HCT116 (cell line): ENCODE measurements around the gene SEC24D. TPM values are rescaled to one million over a fixed set of nuclear protein-coding genes. Genes with fewer than 3 reads are reported as not detected.

ENCODE experiments used
- ATAC-seq: fragments of 200-7000 bp; cut with Tn5 transposase; 2 replicates; pipeline ENCODE4 v1.9.1; 2020; ENCODE audit warnings: mild to moderate bottlenecking, moderate library complexity
- BruUV-seq: library from RNA; stranded (reverse); fragments of 400-500 nt; replicated peaks from 2 replicates; lab custom pipeline; 2021; lab: Mats Ljungman, UMichigan
- CTCF ChIA-PET: fragments of 300-600 bp; sonication (Branson Sonifier 250); formaldehyde crosslinking; loops from one replicate; lab custom pipeline; 2021; ENCODE audit warnings: antibody characterized with exemption; lab: Charles Lee
- POLR2A ChIA-PET: fragments of 300-600, 350-600 bp; sonication (Branson Sonifier 250); formaldehyde crosslinking; loops from one replicate; lab custom pipeline; 2021; ENCODE audit warnings: antibody characterized with exemption; lab: Charles Lee
- RAD21 ChIA-PET, 2 experiments: fragments of 300-600 bp; sonication (Branson Sonifier 250); formaldehyde crosslinking; loops; one replicate each; lab custom pipeline; 2023; ENCODE audit warnings: low total read pairs in 2 of 2; ENCODE audit not compliant: uncharacterized antibody in 2 of 2, unreplicated experiment in 2 of 2, low non-redundant PET in 1 of 2; lab: Charles Lee
- DNase-seq: peaks from one replicate; pipeline ENCODE4 v3.0.0-alpha.2; 2010; ENCODE audit warnings: low read depth, low spot score
- H2AFZ ChIP-seq: fragments of 200-600 bp; shearing (Covaris generic), sonication (generic); 2 replicates; pipeline ENCODE4 v1.6.1; 2017; ENCODE audit warnings: low read depth, mixed run types, mixed read lengths, antibody characterized with exemption, low read length; ENCODE audit not compliant: poor library complexity, severe bottlenecking
- H3K27ac ChIP-seq: 2 replicates; pipeline ENCODE4 v1.5.1; 2012; ENCODE audit warnings: low read depth, low read length
- H3K27me3 ChIP-seq: fragments of 200-600 bp; sonication (generic); 2 replicates; pipeline ENCODE4 v1.6.1; 2016; ENCODE audit warnings: mixed run types, low read length, mixed read lengths; ENCODE audit not compliant: insufficient read depth
- H3K36me3 ChIP-seq, 2 experiments: fragments of 200-500 bp in 1 of 2; fragments of 200-600 bp in 1 of 2; sonication (Bioruptor generic) in 1 of 2; sonication (generic) in 1 of 2; 2 replicates each; pipeline versions ENCODE4 v1.5.1 to v1.6.1; 2014 to 2016; ENCODE audit warnings: low read length in 2 of 2, inconsistent platforms in 1 of 2, mixed read lengths in 1 of 2, mixed run types in 1 of 2; ENCODE audit not compliant: insufficient read depth in 2 of 2, control insufficient read depth in 1 of 2
- H3K4me1 ChIP-seq, 2 experiments: fragments of 200-600 bp in 1 of 2; sonication (generic) in 1 of 2; 2 replicates each; pipeline versions ENCODE4 v1.5.1 to v1.6.1; 2012 to 2017; ENCODE audit warnings: low read length in 2 of 2, inconsistent platforms in 1 of 2, mild to moderate bottlenecking in 1 of 2, mixed read lengths in 1 of 2, mixed run types in 1 of 2, moderate library complexity in 1 of 2; ENCODE audit not compliant: insufficient read depth in 2 of 2, control insufficient read depth in 1 of 2
- H3K4me2 ChIP-seq: fragments of 200-600 bp; sonication (generic); 2 replicates; pipeline ENCODE4 v1.6.1; 2017; ENCODE audit warnings: mixed run types, low read length, mixed read lengths
- H3K4me3 ChIP-seq, 2 experiments: fragments of 200-600 bp in 1 of 2; sonication (generic) in 1 of 2; replicated peaks in 1 of 2; 2 replicates each; pipeline ENCODE4 v1.5.1; 2011 to 2016; ENCODE audit warnings: low read length in 2 of 2, control low read depth in 1 of 2, low read depth in 1 of 2, mild to moderate bottlenecking in 1 of 2, mixed read lengths in 1 of 2, mixed run types in 1 of 2
- H3K79me2 ChIP-seq: fragments of 200-600 bp; sonication (generic); 2 replicates; pipeline ENCODE4 v1.6.1; 2017; ENCODE audit warnings: mild to moderate bottlenecking, mixed run types, low read length, moderate library complexity, mixed read lengths; ENCODE audit not compliant: insufficient read depth
- H3K9ac ChIP-seq: fragments of 200-600 bp; sonication (generic); 2 replicates; pipeline ENCODE4 v1.6.1; 2016; ENCODE audit warnings: low read length, mixed read lengths
- H3K9me2 ChIP-seq: fragments of 200-600 bp; sonication (generic), shearing (Covaris generic); 2 replicates; pipeline ENCODE4 v1.6.1; 2017; ENCODE audit warnings: mixed run types, mild to moderate bottlenecking, moderate library complexity; ENCODE audit not compliant: insufficient read depth
- H3K9me3 ChIP-seq, 2 experiments: fragments of 200-500 bp in 1 of 2; fragments of 200-600 bp in 1 of 2; sonication (Bioruptor generic) in 1 of 2; sonication (generic) in 1 of 2; 2 replicates each; pipeline ENCODE4 v1.6.1; 2014 to 2017; ENCODE audit warnings: low read length in 2 of 2, mixed read lengths in 2 of 2, inconsistent platforms in 1 of 2, low read depth in 1 of 2, mild to moderate bottlenecking in 1 of 2, mixed run types in 1 of 2, moderate library complexity in 1 of 2; ENCODE audit not compliant: control insufficient read depth in 1 of 2, insufficient read depth in 1 of 2
- H4K20me1 ChIP-seq: fragments of 200-600 bp; sonication (generic), shearing (Covaris generic); 2 replicates; pipeline ENCODE4 v1.6.1; 2017; ENCODE audit warnings: mixed run types, mild to moderate bottlenecking, moderate library complexity; ENCODE audit not compliant: insufficient read depth
- CBX3 ChIP-seq: IDR thresholded peaks from 2 replicates; pipeline ENCODE4 v1.6.1; 2012; ENCODE audit warnings: low read depth
- CEBPB ChIP-seq: IDR thresholded peaks from 2 replicates; pipeline ENCODE4 v1.6.1; 2012; ENCODE audit warnings: low read depth
- CTCF ChIP-seq, 3 experiments: fragments of 200-600 bp in 1 of 3; sonication (generic) in 1 of 3; IDR thresholded peaks in 2 of 3; conservative IDR thresholded peaks in 1 of 3; 2 replicates each; pipeline ENCODE4 v1.5.1; 2012 to 2017; ENCODE audit warnings: low read depth in 2 of 3, low read length in 2 of 3, antibody characterized with exemption in 1 of 3, borderline replicate concordance in 1 of 3, control low read depth in 1 of 3, mild to moderate bottlenecking in 1 of 3, mixed read lengths in 1 of 3, mixed run types in 1 of 3, moderate library complexity in 1 of 3; ENCODE audit not compliant: insufficient read depth in 1 of 3
- EGR1 ChIP-seq: IDR thresholded peaks from 2 replicates; pipeline ENCODE4 v1.6.1; 2012; ENCODE audit warnings: low read depth
- ELF1 ChIP-seq: IDR thresholded peaks from 2 replicates; pipeline ENCODE4 v1.6.1; 2012; ENCODE audit warnings: low read depth, borderline replicate concordance
- EZH2phosphoT487 ChIP-seq: fragments of 200-600 bp; IDR thresholded peaks from 2 replicates; pipeline ENCODE4 v1.6.1; 2018; ENCODE audit warnings: antibody characterized with exemption, borderline replicate concordance
- FOSL1 ChIP-seq: IDR thresholded peaks from 2 replicates; pipeline ENCODE4 v1.6.1; 2012; ENCODE audit warnings: low read depth
- JUND ChIP-seq: IDR thresholded peaks from 2 replicates; pipeline ENCODE4 v1.6.1; 2012
- POLR2A ChIP-seq: IDR thresholded peaks from 2 replicates; pipeline ENCODE4 v1.7.0; 2011; ENCODE audit warnings: borderline replicate concordance; ENCODE audit not compliant: insufficient read depth, insufficient read length; ENCODE audit errors: extremely low read depth
- SIN3A ChIP-seq: IDR thresholded peaks from 2 replicates; pipeline ENCODE4 v1.6.1; 2012; ENCODE audit warnings: low read depth
- SRF ChIP-seq: IDR thresholded peaks from 2 replicates; pipeline ENCODE4 v1.6.1; 2012; ENCODE audit warnings: low read depth
- YY1 ChIP-seq: IDR thresholded peaks from 2 replicates; pipeline ENCODE4 v1.6.1; 2011; ENCODE audit warnings: low read length, low read depth, moderate library complexity, mild to moderate bottlenecking; ENCODE audit not compliant: insufficient replicate concordance; ENCODE audit errors: extremely low read depth
- ZFX ChIP-seq: fragments of 450-650 bp; IDR thresholded peaks from 2 replicates; pipeline ENCODE4 v1.6.1; 2017
- ZNF274 ChIP-seq: fragments of 200-500 bp; sonication (Bioruptor generic); IDR thresholded peaks from 2 replicates; pipeline ENCODE4 v1.6.1; 2014; ENCODE audit warnings: mild to moderate bottlenecking, low read depth, low read length, inconsistent platforms
- intact Hi-C: fragments of 100-400 bp; cut with micrococcal nuclease; formaldehyde crosslinking; loops from 2 replicates; pipeline ENCODE4 v1.10.0; 2022
- total RNA-seq: library from RNA; stranded (reverse); gene quantifications from one replicate; pipeline ENCODE4 v1.2.1, GENCODE V29; 2021; ENCODE audit not compliant: unreplicated experiment

The SEC24D gene
- total RNA-seq, 1 experiment from 2014 or later, result 28.5 TPM

GRCh38 chr4:118711052-118711451 lies 124.9 kb downstream of the SEC24D start:
- Histone ChIP-seq H3K27ac (no peak overlapping the region), H3K4me1 (no peaks in the 10 kb centered on the region), H3K36me3 (peaks cover 13 to 28% of the 10 kb centered on the region in 2 experiments), H3K79me2 (0 out of 2 replicates have a peak, but pooled peaks cover 5% of the 10 kb centered on the region), H3K4me3 (no peak overlapping the region), H3K9ac (no peak overlapping the region)
- CTCF ChIA-PET, result no interaction called here
- POLR2A ChIA-PET, result no interaction called here
- no peak for ATAC-seq
- no peak for DNase-seq
- TF ChIP-seq EGR1, result no peak
- TF ChIP-seq ELF1, result no peak
- TF ChIP-seq SIN3A, result no peak
- no peak for TF ChIP-seq ZFX
- no peak for TF ChIP-seq CBX3
- no peak for TF ChIP-seq YY1
- no peak for TF ChIP-seq SRF
- TF ChIP-seq, all 23 proteins: peak for 0
- H2AFZ ChIP-seq, result no peak overlapping the region
- intact Hi-C loops, result no loop called here
- no peaks in the 10 kb centered on the region for H3K9me3 ChIP-seq
- H3K9me2 ChIP-seq, result no peaks in the 10 kb centered on the region
- TSS peak; percentile 13 for BruUV-seq
- H4K20me1 ChIP-seq, result no peaks in the 10 kb centered on the region
- H3K4me2 ChIP-seq, result no peak overlapping the region
- RAD21 ChIA-PET, result no interaction called here
- no peaks in the 10 kb centered on the region for H3K27me3 ChIP-seq

DNA sequence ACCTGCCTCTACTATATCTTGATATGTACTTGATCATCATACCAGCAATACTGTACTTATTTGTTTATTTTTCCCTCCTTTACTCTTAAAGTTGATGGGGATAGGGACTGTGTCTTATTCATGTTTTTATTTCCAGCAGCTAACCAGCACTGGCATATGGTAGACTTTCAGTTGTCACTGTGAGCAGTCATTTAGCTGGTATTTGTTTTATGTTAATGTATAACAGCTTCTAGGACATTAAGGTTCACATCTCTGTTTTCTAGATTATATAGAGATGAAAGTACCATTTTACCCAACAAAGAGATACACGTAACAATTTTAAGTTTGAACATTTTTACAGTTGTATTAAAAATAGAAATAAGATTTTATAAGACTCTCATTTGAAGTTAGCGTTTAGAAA lies 132.8 kb downstream of the SEC24D start:
- intact Hi-C loops, result no loop called here
- CTCF ChIA-PET, result no interaction called here
- ATAC-seq, result no peak

More for the DNA sequence above, 132.8 kb downstream of the SEC24D start:
- Histone ChIP-seq H4K20me1 (no peaks in the 10 kb centered on the region), H3K79me2 (0 out of 2 replicates have a peak, but pooled peaks cover 6% of the 10 kb centered on the region), H3K36me3 (peaks cover 28 to 42% of the 10 kb centered on the region in 2 experiments), H3K9ac (no peak overlapping the region), H3K4me3 (no peak overlapping the region), H3K4me2 (no peak overlapping the region), H3K27ac (no peak overlapping the region), H3K27me3 (no peaks in the 10 kb centered on the region), H3K9me3 (no peaks in the 10 kb centered on the region), H2AFZ (no peak overlapping the region), H3K4me1 (no peaks in the 10 kb centered on the region), H3K9me2 (no peaks in the 10 kb centered on the region)
- ChIA-PET RAD21 (no interaction called here), POLR2A (no interaction called here)
- no peak for DNase-seq
- TF ChIP-seq YY1 (no peak), ZNF274 (no peak), ELF1 (no peak), JUND (no peak), CBX3 (no peak), POLR2A (no peak), EGR1 (no peak), CEBPB (no peak), EZH2phosphoT487 (no peak), CTCF (IDR thresholded peaks at IDR 0.05 in 2 of 3, conservative IDR thresholded peaks at IDR 0.05 in 1 of 3; ENCODE audit: borderline replicate concordance in 1 of 3, insufficient read depth in 1 of 3, low read depth in 2 of 3, low read length in 2 of 3) (no peak), SRF (no peak), FOSL1 (no peak)
- no TSS peak for BruUV-seq
